Stimulated activated CD4-positive, alpha-beta T cell treated with anti-CD3 and anti-CD28 coated beads, Interleukin-12 subunit alpha, Interleukin-12 subunit beta, amount 100 ng/mL, for 48 hours (primary cell): ENCODE results near the gene AGXT.

Experiments
- DNase-seq, 3 donors: peaks; one replicate each; pipeline ENCODE4 v3.0.0-alpha.2; 2020; ENCODE audit warnings: low read depth in 2 of 3, low spot score in 1 of 3

The AGXT gene

GRCh38 chr2:240868286-240869108 lies at the start of gene AGXT:
TSS of gene AGXT (plus strand) at chr2:240868824. CDS start at chr2:240868866, 42 bp downstream.
- no peak for DNase-seq

- no peak for DNase-seq
Observed at GRCh38 chr2:240819126-240819857, 49.3 kb upstream of the AGXT start.

- DNase-seq: no peak
Observed at GRCh38 chr2:240819858-240820606, 48.6 kb upstream of the AGXT start, which contains the start of gene KIF1A. TSS of gene KIF1A (minus strand) at chr2:240820219. CDS start at chr2:240797752, 22,467 bp downstream.

- no peak for DNase-seq
Observed at GRCh38 chr2:240820607-240821428, 47.8 kb upstream of the AGXT start.

GRCh38 chr2:240821429-240821778 lies 47.2 kb upstream of the AGXT start:
- no peak for DNase-seq

GRCh38 chr2:240822280-240822847 lies 46.3 kb upstream of the AGXT start:
- no peak for DNase-seq

- DNase-seq: no peak
Observed at GRCh38 chr2:240823449-240824336, 44.9 kb upstream of the AGXT start.

GRCh38 chr2:240825476-240825875 lies 43.1 kb upstream of the AGXT start:
- no peak for DNase-seq

GRCh38 chr2:240831594-240832204 lies 36.9 kb upstream of the AGXT start:
- no peak for DNase-seq

GRCh38 chr2:240832205-240832727 lies 36.4 kb upstream of the AGXT start:
- peak; percentile 92 to 95 (median 95) for DNase-seq

GRCh38 chr2:240832921-240833494 lies 35.6 kb upstream of the AGXT start:
- DNase-seq: no peak

GRCh38 chr2:240833724-240834285 lies 34.8 kb upstream of the AGXT start:
- DNase-seq: no peak

- no peak for DNase-seq
Observed at GRCh38 chr2:240834377-240834975, 34.1 kb upstream of the AGXT start.

- DNase-seq: no peak
Observed at GRCh38 chr2:240835528-240835927, 33.1 kb upstream of the AGXT start.

GRCh38 chr2:240836781-240837467 lies 31.7 kb upstream of the AGXT start:
- no peak for DNase-seq

- no peak for DNase-seq
Observed at GRCh38 chr2:240837621-240838020, 31.0 kb upstream of the AGXT start.
